HEK293 (cell line): Measurements from ENCODE around the gene ZG16.
"Not testable (repeated sequence)": the region's sequence is repeated elsewhere in the genome, so short reads cannot be mapped to it uniquely, and the experiment has no call there.

ENCODE experiments used
- CTCF ChIA-PET: fragments of 350-600 bp; formaldehyde crosslinking; extraction: SDS; loops from one replicate; lab custom pipeline; 2021; ENCODE audit warnings: antibody characterized with exemption; lab: Yijun Ruan, JAX
- POLR2A ChIA-PET: fragments of 300-600 bp; formaldehyde crosslinking; extraction: SDS; loops from one replicate; lab custom pipeline; 2020; ENCODE audit warnings: antibody characterized with exemption, inconsistent platforms; lab: Yijun Ruan, JAX
- H3K27ac ChIP-seq: fragments of 200-500 bp; sonication (Bioruptor generic); 2 replicates; pipeline ENCODE4 v1.5.1; 2014; ENCODE audit warnings: low read depth, low read length, control low read depth, inconsistent platforms; ENCODE audit errors: extremely low read depth
- H3K36me3 ChIP-seq, 2 experiments: fragments of 200-500 bp in 1 of 2; sonication (Bioruptor generic) in 1 of 2; 1 replicate in 1 of 2; 2 replicates in 1 of 2; pipeline ENCODE4 v1.5.1; 2014 to 2017; ENCODE audit warnings: inconsistent platforms in 2 of 2, low read length in 2 of 2; ENCODE audit not compliant: control insufficient read depth in 2 of 2, insufficient read depth in 1 of 2
- H3K4me1 ChIP-seq: fragments of 200-500 bp; sonication (Bioruptor generic); 2 replicates; pipeline ENCODE4 v1.5.1; 2014; ENCODE audit warnings: mild to moderate bottlenecking, low read length, inconsistent platforms; ENCODE audit not compliant: control insufficient read depth, insufficient read depth
- H3K4me3 ChIP-seq: 2 replicates; pipeline ENCODE4 v1.5.1; 2011; ENCODE audit warnings: low read depth, mild to moderate bottlenecking, control low read depth, low read length, moderate library complexity
- H3K9me3 ChIP-seq: fragments of 200-500 bp; sonication (Bioruptor generic); 2 replicates; pipeline ENCODE4 v1.5.1; 2014; ENCODE audit warnings: low read depth, low read length, inconsistent platforms; ENCODE audit not compliant: control insufficient read depth, insufficient read depth
- FEZF1 ChIP-seq: fragments of 450-650 bp; formaldehyde crosslinking; IDR thresholded peaks from 2 replicates; pipeline ENCODE4 v1.5.1; 2016; ENCODE audit warnings: missing biosample characterization, missing genetic modification characterization
- GFI1B ChIP-seq: fragments of 450-650 bp; formaldehyde crosslinking; IDR thresholded peaks from 2 replicates; pipeline ENCODE4 v1.5.1; 2016; ENCODE audit warnings: missing biosample characterization, missing genetic modification characterization
- RBAK ChIP-seq: fragments of 450-650 bp; formaldehyde crosslinking; IDR thresholded peaks from 2 replicates; pipeline ENCODE4 v1.5.1; 2016; ENCODE audit warnings: missing biosample characterization, missing genetic modification characterization
- REPIN1 ChIP-seq: fragments of 450-650 bp; formaldehyde crosslinking; IDR thresholded peaks from 2 replicates; pipeline ENCODE4 v1.5.1; 2017; ENCODE audit warnings: missing biosample characterization, missing genetic modification characterization, low read depth
- ZFP37 ChIP-seq: fragments of 450-650 bp; formaldehyde crosslinking; IDR thresholded peaks from 2 replicates; pipeline ENCODE4 v1.5.1; 2016; ENCODE audit warnings: missing biosample characterization, missing genetic modification characterization
- ZNF10 ChIP-seq: fragments of 450-650 bp; formaldehyde crosslinking; IDR thresholded peaks from 2 replicates; pipeline ENCODE4 v1.5.1; 2017; ENCODE audit warnings: missing biosample characterization, missing genetic modification characterization
- ZNF138 ChIP-seq: fragments of 450-650 bp; formaldehyde crosslinking; IDR thresholded peaks from 2 replicates; pipeline ENCODE4 v1.5.1; 2016; ENCODE audit warnings: missing biosample characterization, missing genetic modification characterization, borderline replicate concordance
- ZNF146 ChIP-seq: fragments of 450-650 bp; formaldehyde crosslinking; IDR thresholded peaks from 2 replicates; pipeline ENCODE4 v1.5.1; 2016; ENCODE audit warnings: missing biosample characterization, missing genetic modification characterization
- ZNF148 ChIP-seq: fragments of 450-650 bp; formaldehyde crosslinking; IDR thresholded peaks from 2 replicates; pipeline ENCODE4 v1.5.0; 2017; ENCODE audit warnings: missing biosample characterization, missing genetic modification characterization, borderline replicate concordance
- ZNF24 ChIP-seq: fragments of 450-650 bp; formaldehyde crosslinking; IDR thresholded peaks from 2 replicates; pipeline ENCODE4 v1.5.1; 2016; ENCODE audit warnings: missing biosample characterization, missing genetic modification characterization
- ZNF248 ChIP-seq: fragments of 450-650 bp; formaldehyde crosslinking; IDR thresholded peaks from 2 replicates; pipeline ENCODE4 v1.5.1; 2017; ENCODE audit warnings: missing biosample characterization, missing genetic modification characterization
- ZNF292 ChIP-seq: fragments of 450-650 bp; formaldehyde crosslinking; IDR thresholded peaks from 2 replicates; pipeline ENCODE4 v1.5.1; 2016; ENCODE audit warnings: low read depth, missing biosample characterization, missing genetic modification characterization, borderline replicate concordance
- ZNF354C ChIP-seq: fragments of 450-650 bp; formaldehyde crosslinking; IDR thresholded peaks from 2 replicates; pipeline ENCODE4 v1.5.1; 2016; ENCODE audit warnings: missing biosample characterization, missing genetic modification characterization, low read depth, borderline replicate concordance
- ZNF449 ChIP-seq: fragments of 450-650 bp; formaldehyde crosslinking; IDR thresholded peaks from 2 replicates; pipeline ENCODE4 v1.5.1; 2017; ENCODE audit warnings: missing biosample characterization, mild to moderate bottlenecking, missing genetic modification characterization, moderate library complexity
- ZNF501 ChIP-seq: fragments of 450-650 bp; formaldehyde crosslinking; IDR thresholded peaks from 2 replicates; pipeline ENCODE4 v1.5.1; 2016; ENCODE audit warnings: missing biosample characterization, missing genetic modification characterization
- ZNF510 ChIP-seq: fragments of 450-650 bp; formaldehyde crosslinking; IDR thresholded peaks from 2 replicates; pipeline ENCODE4 v1.5.1; 2018; ENCODE audit warnings: mild to moderate bottlenecking, missing genetic modification characterization, missing biosample characterization; ENCODE audit not compliant: insufficient replicate concordance
- ZNF596 ChIP-seq: fragments of 450-650 bp; IDR thresholded peaks from 2 replicates; pipeline ENCODE4 v1.5.0; 2018; ENCODE audit warnings: missing biosample characterization, mild to moderate bottlenecking, missing genetic modification characterization, moderate library complexity
- ZNF639 ChIP-seq: fragments of 450-650 bp; formaldehyde crosslinking; IDR thresholded peaks from 2 replicates; pipeline ENCODE4 v1.5.1; 2016; ENCODE audit warnings: missing biosample characterization, missing genetic modification characterization
- ZNF677 ChIP-seq: fragments of 450-650 bp; IDR thresholded peaks from 2 replicates; pipeline ENCODE4 v1.5.0; 2018; ENCODE audit warnings: missing biosample characterization, mild to moderate bottlenecking, missing genetic modification characterization, moderate library complexity
- ZNF843 ChIP-seq: fragments of 450-650 bp; formaldehyde crosslinking; IDR thresholded peaks from 2 replicates; pipeline ENCODE4 v1.5.1; 2016; ENCODE audit warnings: missing biosample characterization, missing genetic modification characterization

ZG16 gene

GRCh38 chr16:29730649-29731048, 47.4 kb upstream of the ZG16 start:
- H3K9me3 ChIP-seq = no peaks in the 10 kb centered on the region
- TF ChIP-seq ZNF510 (tag by site-specific recombination) (no peak), ZNF24 (tag by site-specific recombination) (no peak), ZNF501 (no peak), RBAK (no peak), ZNF10 (tag by site-specific recombination) (no peak), ZNF677 (tag by site-specific recombination) (no peak), ZNF639 (tag by site-specific recombination) (no peak), ZNF596 (no peak), ZNF843 (tag by site-specific recombination) (no peak), GFI1B (no peak), REPIN1 (no peak), ZNF148 (tag by site-specific recombination) (no peak), ZNF449 (no peak), ZFP37 (tag by site-specific recombination) (no peak), ZNF146 (tag by site-specific recombination) (no peak), ZNF138 (no peak), ZNF292 (tag by site-specific recombination) (no peak), ZNF354C (no peak), FEZF1 (tag by site-specific recombination) (no peak), ZNF248 (no peak)
- H3K27ac ChIP-seq = no peak overlapping the region
- CTCF ChIA-PET = interaction anchor here (0.7 to 2.1 kb wide), 7 partner anchors 11 to 117 kb away, joined by 3 to 20 read pairs (median 6); no protein-coding TSS in a partner anchor
- POLR2A ChIA-PET = no interaction called here
- H3K4me1 ChIP-seq = no peaks in the 10 kb centered on the region
- no peaks in the 10 kb centered on the region for H3K36me3 ChIP-seq
- H3K4me3 ChIP-seq = no peak overlapping the region

GRCh38 chr16:29731768-29732601, 46.1 kb upstream of the ZG16 start:
- CTCF ChIA-PET = interaction anchor here (0.6 to 1.7 kb wide), 3 partner anchors 9 to 70 kb away, joined by 3 to 5 read pairs (median 3); no protein-coding TSS in a partner anchor
- H3K4me1 ChIP-seq, H3K4me3 ChIP-seq, H3K36me3 ChIP-seq, H3K9me3 ChIP-seq, H3K27ac ChIP-seq: not testable (repeated sequence)
- POLR2A ChIA-PET = interaction anchor here (0.7 kb wide), 1 partner anchor 74 kb away, joined by 4 read pairs; no protein-coding TSS in a partner anchor
